ENCODE data around the gene MCM3.
A peak's percentile ranks its signal among the peaks of the same experiment; 100 is the strongest.

Gene MCM3

GRCh38 chr6:52284460-52285176 lies at the start of gene MCM3:
Gene MCM3, minus strand, starts transcription at chr6:52284742. Its CDS starts 68 bp downstream, at chr6:52284674.
- DNase-seq (ENCODE audit: low read depth in 2 of 2) = peak; percentile 92 to 94

GRCh38 chr6:52333840-52334200 lies 49.3 kb upstream of the MCM3 start:
- no peak for DNase-seq (ENCODE audit: low read depth in 2 of 2)

- DNase-seq (ENCODE audit: low read depth in 2 of 2) = no peak
Measured at GRCh38 chr6:52331793-52332457, 47.4 kb upstream of the MCM3 start.

GRCh38 chr6:52330470-52330869 lies 45.9 kb upstream of the MCM3 start:
- no peak for DNase-seq (ENCODE audit: low read depth in 2 of 2)

GRCh38 chr6:52328729-52329128 lies 44.2 kb upstream of the MCM3 start:
- no peak for DNase-seq (ENCODE audit: low read depth in 2 of 2)

- DNase-seq (ENCODE audit: low read depth in 2 of 2) = no peak
Measured at GRCh38 chr6:52328303-52328662, 43.7 kb upstream of the MCM3 start.

GRCh38 chr6:52326540-52327364 lies 42.2 kb upstream of the MCM3 start:
- DNase-seq (ENCODE audit: low read depth in 2 of 2) = no peak

- no peak for DNase-seq (ENCODE audit: low read depth in 2 of 2)
Measured at GRCh38 chr6:52325695-52326471, 41.3 kb upstream of the MCM3 start.

- no peak for DNase-seq (ENCODE audit: low read depth in 2 of 2)
Measured at GRCh38 chr6:52324189-52324588, 39.6 kb upstream of the MCM3 start.

GRCh38 chr6:52317841-52318581 lies 33.5 kb upstream of the MCM3 start:
- DNase-seq (ENCODE audit: low read depth in 2 of 2) = no peak

GRCh38 chr6:52317211-52317610 lies 32.7 kb upstream of the MCM3 start:
- DNase-seq (ENCODE audit: low read depth in 2 of 2) = no peak

- DNase-seq (ENCODE audit: low read depth in 2 of 2) = no peak
Measured at GRCh38 chr6:52314752-52315151, 30.2 kb upstream of the MCM3 start.

GRCh38 chr6:52312461-52312860 lies 27.9 kb upstream of the MCM3 start:
- DNase-seq (ENCODE audit: low read depth in 2 of 2) = no peak

GRCh38 chr6:52310932-52311331 lies 26.4 kb upstream of the MCM3 start:
- no peak for DNase-seq (ENCODE audit: low read depth in 2 of 2)

- no peak for DNase-seq (ENCODE audit: low read depth in 2 of 2)
Measured at GRCh38 chr6:52307900-52308372, 23.4 kb upstream of the MCM3 start.

GRCh38 chr6:52306972-52307870 lies 22.7 kb upstream of the MCM3 start:
- no peak for DNase-seq (ENCODE audit: low read depth in 2 of 2)

- no peak for DNase-seq (ENCODE audit: low read depth in 2 of 2)
Measured at GRCh38 chr6:52305948-52306767, 21.6 kb upstream of the MCM3 start.

GRCh38 chr6:52305411-52305810 lies 20.9 kb upstream of the MCM3 start:
- no peak for DNase-seq (ENCODE audit: low read depth in 2 of 2)

GRCh38 chr6:52304983-52305390 lies 20.4 kb upstream of the MCM3 start:
- DNase-seq (ENCODE audit: low read depth in 2 of 2) = no peak
